Endothelial cell of umbilical vein (primary cell): ENCODE data around the gene HIF1AN. TPM values are rescaled to one million over a fixed set of nuclear protein-coding genes. Genes with fewer than 3 reads are reported as not detected.

ENCODE experiments used
- BruUV-seq: library from RNA; stranded (reverse); fragments of 400-500 nt; replicated peaks from 2 replicates; lab custom pipeline; 2021; lab: Mats Ljungman, UMichigan
- CTCF ChIA-PET: fragments of 300-600, 350-600 bp; sonication (Branson Sonifier 250); formaldehyde crosslinking; loops from one replicate; lab custom pipeline; 2021; ENCODE audit warnings: antibody characterized with exemption, inconsistent platforms; lab: Charles Lee
- POLR2A ChIA-PET: fragments of 300-600, 350-600 bp; sonication (Branson Sonifier 250); formaldehyde crosslinking; loops from one replicate; lab custom pipeline; 2021; ENCODE audit warnings: antibody characterized with exemption, inconsistent platforms; lab: Charles Lee
- DNase-seq: peaks from one replicate; pipeline ENCODE4 v3.0.0-alpha.2; 2011; ENCODE audit warnings: low read depth, low spot score
- FAIRE-seq: peaks from 2 replicates; lab custom pipeline; 2011; peaks lifted over from hg19 to GRCh38; lab: Jason Lieb, UNC
- H2AFZ ChIP-seq: 2 replicates; pipeline ENCODE4 v1.6.0; 2012; ENCODE audit warnings: low read depth, low read length, control low read depth, inconsistent platforms
- H3K27ac ChIP-seq: 2 replicates; pipeline ENCODE4 v1.5.1; 2011; ENCODE audit warnings: low read depth, mild to moderate bottlenecking, control low read depth, low read length, moderate library complexity; ENCODE audit not compliant: insufficient read depth
- H3K27me3 ChIP-seq, 2 experiments: 2 replicates each; pipeline versions ENCODE4 v1.6.0 to v1.6.1; 2011; ENCODE audit warnings: low read length in 2 of 2, mixed read lengths in 1 of 2; ENCODE audit not compliant: control insufficient read depth in 2 of 2, insufficient read depth in 2 of 2
- H3K36me3 ChIP-seq, 2 experiments: 2 replicates in 1 of 2; 3 replicates in 1 of 2; pipeline ENCODE4 v1.5.1; 2011; ENCODE audit warnings: low read length in 2 of 2, mild to moderate bottlenecking in 1 of 2, moderate library complexity in 1 of 2; ENCODE audit not compliant: control insufficient read depth in 2 of 2, insufficient read depth in 2 of 2; ENCODE audit errors: extremely low read depth in 1 of 2
- H3K4me1 ChIP-seq: 3 replicates; pipeline ENCODE4 v1.5.1; 2011; ENCODE audit warnings: mild to moderate bottlenecking, low read length; ENCODE audit not compliant: control insufficient read depth, insufficient read depth; ENCODE audit errors: extremely low read depth
- H3K4me2 ChIP-seq: 2 replicates; pipeline ENCODE4 v1.6.1; 2011; ENCODE audit warnings: low read length, control low read depth, mixed read lengths; ENCODE audit not compliant: insufficient read depth
- H3K4me3 ChIP-seq, 3 experiments: fragments of 200-600 bp in 1 of 3; sonication (generic), shearing (Covaris generic) in 1 of 3; replicated peaks in 1 of 3; 2 replicates each; pipeline ENCODE4 v1.5.1; 2011 to 2016; ENCODE audit warnings: control low read depth in 3 of 3, low read length in 3 of 3, mild to moderate bottlenecking in 2 of 3, inconsistent platforms in 1 of 3, low read depth in 1 of 3, moderate library complexity in 1 of 3; ENCODE audit not compliant: insufficient read depth in 1 of 3
- H3K79me2 ChIP-seq: 2 replicates; pipeline ENCODE4 v1.6.0; 2012; ENCODE audit warnings: low read length, inconsistent platforms; ENCODE audit not compliant: control insufficient read depth, insufficient read depth
- H3K9ac ChIP-seq: replicated peaks from 2 replicates; pipeline ENCODE3; 2011; ENCODE audit warnings: low read length, control low read depth; ENCODE audit not compliant: insufficient read depth; ENCODE audit errors: extremely low read depth
- H3K9me1 ChIP-seq: replicated peaks from 3 replicates; pipeline ENCODE4 v1.6.0; 2011; ENCODE audit warnings: mild to moderate bottlenecking, low read length; ENCODE audit not compliant: control insufficient read depth, insufficient read depth; ENCODE audit errors: extremely low read depth
- H3K9me3 ChIP-seq: replicated peaks from 2 replicates; pipeline ENCODE4 v1.5.1; 2012; ENCODE audit warnings: low read length, inconsistent platforms; ENCODE audit not compliant: control insufficient read depth, insufficient read depth
- H4K20me1 ChIP-seq: replicated peaks from 2 replicates; pipeline ENCODE3; 2011; ENCODE audit warnings: mild to moderate bottlenecking, low read length; ENCODE audit not compliant: control insufficient read depth, insufficient read depth; ENCODE audit errors: extremely low read depth
- CTCF ChIP-seq, 2 donors: IDR thresholded peaks; 1 replicate in 1 of 2; 2 replicates in 1 of 2; pipeline ENCODE4 v1.5.1; 2011; ENCODE audit warnings: low read length in 2 of 2, mild to moderate bottlenecking in 2 of 2, moderate library complexity in 2 of 2, control low read depth in 1 of 2, inconsistent platforms in 1 of 2, low read depth in 1 of 2; ENCODE audit not compliant: insufficient read depth in 1 of 2; ENCODE audit errors: extremely low read depth in 1 of 2
- EZH2 ChIP-seq: IDR thresholded peaks from 2 replicates; pipeline ENCODE4 v1.6.1; 2012; ENCODE audit warnings: borderline replicate concordance, low read depth, mild to moderate bottlenecking, moderate library complexity, low read length, inconsistent platforms; ENCODE audit not compliant: severe bottlenecking
- FOS ChIP-seq: IDR thresholded peaks from 2 replicates; pipeline ENCODE4 v1.6.1; 2011; ENCODE audit warnings: mild to moderate bottlenecking, low read length, moderate library complexity, borderline replicate concordance; ENCODE audit not compliant: insufficient read depth
- GATA2 ChIP-seq: IDR thresholded peaks from 2 replicates; pipeline ENCODE4 v1.7.0; 2011; ENCODE audit warnings: low read depth, mild to moderate bottlenecking, moderate library complexity, mixed read lengths, low read length; ENCODE audit not compliant: insufficient read length, insufficient read depth
- JUN ChIP-seq: IDR thresholded peaks from 2 replicates; pipeline ENCODE4 v1.6.1; 2011; ENCODE audit warnings: borderline replicate concordance, low read depth; ENCODE audit not compliant: insufficient read length, insufficient read depth
- MAX ChIP-seq: IDR thresholded peaks from 2 replicates; pipeline ENCODE4 v1.6.1; 2011; ENCODE audit not compliant: insufficient read depth, insufficient read length
- MYC ChIP-seq: IDR thresholded peaks from one replicate; pipeline ENCODE4 v1.6.1; 2011; ENCODE audit warnings: mild to moderate bottlenecking, low read depth, low read length
- POLR2A ChIP-seq: IDR thresholded peaks from 2 replicates; pipeline ENCODE4 v1.6.1; 2012; ENCODE audit warnings: low read depth, mild to moderate bottlenecking, control low read depth, low read length
- POLR2AphosphoS5 ChIP-seq: IDR thresholded peaks from 2 replicates; pipeline ENCODE4 v1.6.1; 2012; ENCODE audit warnings: low read depth, mild to moderate bottlenecking, control low read depth, low read length, moderate library complexity; ENCODE audit not compliant: insufficient read depth
- dilution Hi-C: fragments of 300-500 bp; cut with MboI; formaldehyde crosslinking; loops from one replicate; pipeline ENCODE4 v1.15.0; 2019; ENCODE audit warnings: low sequenced_read_pairs; ENCODE audit not compliant: extremely low pct_ligation_motif_present
- intact Hi-C: fragments of 100-400 bp; cut with micrococcal nuclease; formaldehyde crosslinking; loops from one replicate; pipeline ENCODE4 v1.10.0; 2022
- polyA plus RNA-seq, 4 experiments: library from polyadenylated mRNA; depleted of rRNA in 3 of 4; stranded (reverse) in 3 of 4; unstranded in 1 of 4; fragments of >200 nt; gene quantifications; 2 replicates each; pipeline versions ENCODE4 v1.2.1 to v1.2.3, GENCODE V29; 2011 to 2012; ENCODE audit warnings: missing spikeins in 1 of 4
- total RNA-seq: library from RNA; stranded (reverse); gene quantifications from 2 replicates; pipeline ENCODE4 v1.2.3, GENCODE V29; 2021

Gene HIF1AN
- total and polyA plus RNA-seq, 2 donors (not counting 3 experiments of a cell fraction or from before 2014, with no cell fraction given) = 7.3 to 34.0 TPM

GRCh38 chr10:100567249-100567648 lies 31.5 kb downstream of the HIF1AN start:
- H3K9ac ChIP-seq = no peak overlapping the region
- ChIA-PET CTCF (interaction anchor here (1.0 to 1.3 kb wide), 3 partner anchors 31 to 176 kb away, joined by 3 read pairs; partner anchors contain the start of gene HIF1AN), POLR2A (no interaction called here)
- TF ChIP-seq EZH2 = no peak
- no peak for TF ChIP-seq MAX
- TF ChIP-seq POLR2A = no peak
- TF ChIP-seq JUN = no peak
- no peak for TF ChIP-seq FOS
- TF ChIP-seq GATA2 = no peak
- TF ChIP-seq POLR2AphosphoS5 = no peak
- TF ChIP-seq CTCF (IDR thresholded peaks at IDR 0.05; ENCODE audit: extremely low read depth in 1 of 2, insufficient read depth in 1 of 2, low read depth in 1 of 2, low read length in 2 of 2) = no peak
- no peak for TF ChIP-seq MYC
- BruUV-seq = no TSS peak
- no peaks in the 10 kb centered on the region for H3K9me1 ChIP-seq
- H3K4me3 ChIP-seq = no peak overlapping the region
- H3K36me3 ChIP-seq = no peaks in the 10 kb centered on the region
- intact Hi-C loops (no loop called here), dilution Hi-C loops (no loop called here)
- no peaks in the 10 kb centered on the region for H3K4me1 ChIP-seq
- H3K27me3 ChIP-seq = peaks cover 66% of the 10 kb centered on the region in 2 experiments
- no peak overlapping the region for H3K27ac ChIP-seq
- H4K20me1 ChIP-seq = no peaks in the 10 kb centered on the region
- H3K9me3 ChIP-seq = no peaks in the 10 kb centered on the region
- H3K4me2 ChIP-seq = no peak overlapping the region
- H3K79me2 ChIP-seq = no peaks in the 10 kb centered on the region
- no peak for FAIRE-seq
- no peak overlapping the region for H2AFZ ChIP-seq
- DNase-seq = no peak
